ENCODE measurements around the gene AKAP13.

Gene AKAP13

GRCh38 chr15:85397926-85398325 is 17.5 kb downstream of the AKAP13 start:
- no peak for DNase-seq (ENCODE audit: low read depth)
- no peak for TF ChIP-seq CTCF (conservative IDR thresholded peaks at IDR 0.05; ENCODE audit: low read length)
- no peak overlapping the region for H3K4me3 ChIP-seq (ENCODE audit: low read length)

- no peak for DNase-seq (ENCODE audit: low read depth)
- no peak for TF ChIP-seq CTCF (conservative IDR thresholded peaks at IDR 0.05; ENCODE audit: low read length)
- no peak overlapping the region for H3K4me3 ChIP-seq (ENCODE audit: low read length)
These were observed 18.4 kb downstream of the AKAP13 start for GRCh38 chr15:85398822-85399221.

- no peak for TF ChIP-seq CTCF (conservative IDR thresholded peaks at IDR 0.05; ENCODE audit: low read length)
- H3K4me3 ChIP-seq (ENCODE audit: low read length), result no peak overlapping the region
- DNase-seq (ENCODE audit: low read depth), result no peak
These were observed 19.2 kb downstream of the AKAP13 start for GRCh38 chr15:85399627-85400026.

- TF ChIP-seq CTCF (conservative IDR thresholded peaks at IDR 0.05; ENCODE audit: low read length), result no peak
- no peak for DNase-seq (ENCODE audit: low read depth)
- no peak overlapping the region for H3K4me3 ChIP-seq (ENCODE audit: low read length)
These were observed 20.2 kb downstream of the AKAP13 start for GRCh38 chr15:85400606-85401005.

- DNase-seq (ENCODE audit: low read depth), result no peak
- no peak for TF ChIP-seq CTCF (conservative IDR thresholded peaks at IDR 0.05; ENCODE audit: low read length)
- H3K4me3 ChIP-seq (ENCODE audit: low read length), result no peak overlapping the region
These were observed 20.8 kb downstream of the AKAP13 start for GRCh38 chr15:85401108-85401774.

- no peak for TF ChIP-seq CTCF (conservative IDR thresholded peaks at IDR 0.05; ENCODE audit: low read length)
- no peak overlapping the region for H3K4me3 ChIP-seq (ENCODE audit: low read length)
- peak; percentile 37 for DNase-seq (ENCODE audit: low read depth)
These were observed 21.9 kb downstream of the AKAP13 start for GRCh38 chr15:85402195-85402881.

- no peak for TF ChIP-seq CTCF (conservative IDR thresholded peaks at IDR 0.05; ENCODE audit: low read length)
- peak; percentile 77 for DNase-seq (ENCODE audit: low read depth)
- H3K4me3 ChIP-seq (ENCODE audit: low read length), result no peak overlapping the region
These were observed 23.3 kb downstream of the AKAP13 start for GRCh38 chr15:85403745-85404144.

Data from AG10803 (cell line).